ENCODE results near the gene TBL3. TPM values are rescaled to one million over a fixed set of nuclear protein-coding genes. Genes with fewer than 3 reads are reported as not detected.
A peak's percentile ranks its signal among the peaks of the same experiment; 100 is the strongest.

The TBL3 gene
- total RNA-seq, 1 experiment from 2014 or later = 26.8 TPM

GRCh38 chr16:1930338-1930720 is 41.5 kb upstream of the TBL3 start:
- TF ChIP-seq, protein P1, sequence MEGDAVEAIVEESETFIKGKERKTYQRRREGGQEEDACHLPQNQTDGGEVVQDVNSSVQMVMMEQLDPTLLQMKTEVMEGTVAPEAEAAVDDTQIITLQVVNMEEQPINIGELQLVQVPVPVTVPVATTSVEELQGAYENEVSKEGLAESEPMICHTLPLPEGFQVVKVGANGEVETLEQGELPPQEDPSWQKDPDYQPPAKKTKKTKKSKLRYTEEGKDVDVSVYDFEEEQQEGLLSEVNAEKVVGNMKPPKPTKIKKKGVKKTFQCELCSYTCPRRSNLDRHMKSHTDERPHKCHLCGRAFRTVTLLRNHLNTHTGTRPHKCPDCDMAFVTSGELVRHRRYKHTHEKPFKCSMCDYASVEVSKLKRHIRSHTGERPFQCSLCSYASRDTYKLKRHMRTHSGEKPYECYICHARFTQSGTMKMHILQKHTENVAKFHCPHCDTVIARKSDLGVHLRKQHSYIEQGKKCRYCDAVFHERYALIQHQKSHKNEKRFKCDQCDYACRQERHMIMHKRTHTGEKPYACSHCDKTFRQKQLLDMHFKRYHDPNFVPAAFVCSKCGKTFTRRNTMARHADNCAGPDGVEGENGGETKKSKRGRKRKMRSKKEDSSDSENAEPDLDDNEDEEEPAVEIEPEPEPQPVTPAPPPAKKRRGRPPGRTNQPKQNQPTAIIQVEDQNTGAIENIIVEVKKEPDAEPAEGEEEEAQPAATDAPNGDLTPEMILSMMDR (IDR thresholded peaks at IDR 0.05; ENCODE audit: unreplicated experiment) = no peak
- Mint-ChIP-seq H3K4me1 (ENCODE audit: insufficient read depth, unreplicated experiment) (no peaks in the 10 kb centered on the region), H3K4me3 (ENCODE audit: unreplicated experiment) (no peak overlapping the region), H3K9me3 (ENCODE audit: unreplicated experiment) (no peaks in the 10 kb centered on the region), H3K27me3 (ENCODE audit: insufficient read depth, unreplicated experiment) (no peaks in the 10 kb centered on the region), H3K36me3 (ENCODE audit: insufficient read depth, unreplicated experiment) (peaks cover 7% of the 10 kb centered on the region), H3K27ac (ENCODE audit: low read depth, unreplicated experiment) (no peak overlapping the region)
- ChIA-PET CTCF (interaction anchor here (0.5 to 7.2 kb wide), 16 partner anchors 9 to 290 kb away, joined by 3 to 105 read pairs (median 3); no protein-coding TSS in a partner anchor), POLR2A (no interaction called here)
- intact Hi-C loops (cut with micrococcal nuclease) = no loop called here
- no TSS peak for BruUV-seq (replicated peaks)
- no peak for DNase-seq (ENCODE audit: unreplicated experiment)

DNA sequence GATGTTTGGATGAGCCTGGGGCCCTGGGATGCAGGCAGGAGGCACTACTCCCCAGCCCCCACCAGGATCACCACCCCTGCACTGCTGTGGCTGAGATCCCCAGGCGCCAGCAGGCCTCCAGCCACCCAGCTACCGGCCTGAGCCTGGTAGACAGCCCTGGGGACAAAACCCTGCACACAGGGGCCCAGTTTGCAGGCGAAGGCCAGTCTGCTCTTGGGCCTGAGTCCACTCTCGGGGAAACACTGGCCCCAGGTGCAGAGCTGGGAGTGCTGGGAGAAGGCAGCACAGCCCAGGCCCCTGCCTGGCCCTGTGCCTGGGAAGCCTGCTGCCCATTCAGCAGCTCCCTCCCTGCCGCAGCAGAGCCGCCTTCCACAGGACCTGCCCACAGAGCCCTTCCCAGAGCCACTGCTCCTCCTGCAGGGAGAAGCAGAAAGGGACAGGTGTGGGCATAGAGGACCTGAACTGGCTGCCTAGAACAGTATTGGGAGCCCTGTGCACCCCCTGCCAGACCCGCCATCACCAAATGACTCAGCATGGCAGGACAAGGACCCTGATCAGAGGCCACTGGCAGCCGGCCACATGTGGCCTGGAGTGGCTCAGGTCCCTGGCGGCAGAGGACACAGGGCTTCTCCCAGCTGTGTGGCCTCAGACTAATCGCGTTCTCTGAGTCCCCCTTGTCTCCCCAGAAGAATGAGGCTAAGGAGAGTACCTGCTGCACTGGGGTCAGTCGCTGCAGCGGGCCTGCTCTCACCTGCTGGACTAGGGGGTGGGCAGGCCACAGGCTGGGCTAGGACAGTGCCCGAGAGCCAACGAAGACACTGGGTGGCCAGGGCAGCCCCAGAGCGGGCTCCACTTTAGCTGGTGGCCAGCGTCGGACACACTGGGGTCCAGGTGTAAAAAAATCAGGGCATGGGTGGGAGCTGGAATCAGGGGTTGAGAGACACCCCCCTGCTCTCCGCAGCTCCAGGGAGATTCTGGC is 39.5 kb upstream of the TBL3 start:
- DNase-seq (ENCODE audit: unreplicated experiment) = peak; percentile 39
- H3K9me3 Mint-ChIP-seq (ENCODE audit: unreplicated experiment) = no peaks in the 10 kb centered on the region
- intact Hi-C loops (cut with micrococcal nuclease) = no loop called here
- peaks cover 12% of the 10 kb centered on the region for H3K36me3 Mint-ChIP-seq (ENCODE audit: insufficient read depth, unreplicated experiment)
- no TSS peak for BruUV-seq (replicated peaks)
- TF ChIP-seq, protein P1 (IDR thresholded peaks at IDR 0.05; ENCODE audit: unreplicated experiment) = peak; percentile 25
- POLR2A ChIA-PET = interaction anchor here (0.7 to 0.9 kb wide), 2 partner anchors 67 to 220 kb away, joined by 3 read pairs; no protein-coding TSS in a partner anchor
- H3K4me1 Mint-ChIP-seq (ENCODE audit: insufficient read depth, unreplicated experiment) = no peaks in the 10 kb centered on the region
- peak overlapping the region; percentile 63 for H3K27ac Mint-ChIP-seq (ENCODE audit: low read depth, unreplicated experiment)
- CTCF ChIA-PET = interaction anchor here (0.7 to 7.2 kb wide), 2 partner anchors 18 to 66 kb away, joined by 3 to 105 read pairs; no protein-coding TSS in a partner anchor
- no peak overlapping the region for H3K4me3 Mint-ChIP-seq (ENCODE audit: unreplicated experiment)
- no peaks in the 10 kb centered on the region for H3K27me3 Mint-ChIP-seq (ENCODE audit: insufficient read depth, unreplicated experiment)

DNA sequence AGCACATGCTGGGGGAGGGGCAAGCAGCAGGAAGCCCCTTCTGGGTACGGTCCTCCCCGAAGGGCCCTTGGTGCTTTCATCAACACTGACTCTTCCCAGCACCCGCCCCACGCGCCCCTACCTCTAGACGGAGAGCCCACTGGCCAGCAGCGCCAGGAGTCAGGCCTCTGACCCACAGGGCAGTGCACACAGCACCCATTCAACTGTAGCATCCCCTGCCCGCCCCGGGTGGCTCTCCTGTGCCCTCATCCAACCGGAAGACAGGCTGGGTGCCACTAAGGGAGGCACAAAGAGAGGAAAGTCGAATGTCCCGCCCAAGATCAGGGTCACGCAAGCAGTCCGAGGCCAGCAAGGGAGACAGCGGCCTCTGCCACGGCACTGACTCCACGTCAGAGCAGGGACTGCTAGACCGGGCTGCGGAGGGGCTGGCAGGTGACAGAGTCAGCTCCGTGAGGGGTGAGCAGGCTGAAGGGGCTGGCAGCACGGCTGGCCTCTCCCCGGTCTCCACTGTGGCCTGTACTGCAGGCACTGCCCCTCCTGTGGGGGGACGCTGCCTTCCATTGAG is 38.7 kb upstream of the TBL3 start:
- no peak overlapping the region for H3K4me3 Mint-ChIP-seq (ENCODE audit: unreplicated experiment)
- CTCF ChIA-PET = interaction anchor here (7.2 kb wide), 1 partner anchor 67 kb away, joined by 105 read pairs; no protein-coding TSS in a partner anchor
- peak overlapping the region; percentile 63 for H3K27ac Mint-ChIP-seq (ENCODE audit: low read depth, unreplicated experiment)
- POLR2A ChIA-PET = no interaction called here
- H3K9me3 Mint-ChIP-seq (ENCODE audit: unreplicated experiment) = no peaks in the 10 kb centered on the region
- no peak for DNase-seq (ENCODE audit: unreplicated experiment)
- BruUV-seq (replicated peaks) = no TSS peak
- intact Hi-C loops (cut with micrococcal nuclease) = no loop called here
- TF ChIP-seq, protein P1 (IDR thresholded peaks at IDR 0.05; ENCODE audit: unreplicated experiment) = no peak
- H3K27me3 Mint-ChIP-seq (ENCODE audit: insufficient read depth, unreplicated experiment) = no peaks in the 10 kb centered on the region
- peaks cover 18% of the 10 kb centered on the region for H3K36me3 Mint-ChIP-seq (ENCODE audit: insufficient read depth, unreplicated experiment)
- H3K4me1 Mint-ChIP-seq (ENCODE audit: insufficient read depth, unreplicated experiment) = no peaks in the 10 kb centered on the region

GRCh38 chr16:1936945-1937479 is 34.8 kb upstream of the TBL3 start:
- H3K36me3 Mint-ChIP-seq (ENCODE audit: insufficient read depth, unreplicated experiment) = peaks cover 22% of the 10 kb centered on the region
- no peak overlapping the region for H3K27ac Mint-ChIP-seq (ENCODE audit: low read depth, unreplicated experiment)
- intact Hi-C loops (cut with micrococcal nuclease) = no loop called here
- peaks cover 4% of the 10 kb centered on the region for H3K4me1 Mint-ChIP-seq (ENCODE audit: insufficient read depth, unreplicated experiment)
- DNase-seq (ENCODE audit: unreplicated experiment) = no peak
- POLR2A ChIA-PET = interaction anchor here (0.6 to 3.2 kb wide), 3 partner anchors 27 to 28 kb away, joined by 3 to 12 read pairs (median 7); partner anchors contain the start of gene RPS2
- no peak overlapping the region for H3K4me3 Mint-ChIP-seq (ENCODE audit: unreplicated experiment)
- no peaks in the 10 kb centered on the region for H3K9me3 Mint-ChIP-seq (ENCODE audit: unreplicated experiment)
- CTCF ChIA-PET = interaction anchor here (0.7 to 1.3 kb wide), 2 partner anchors 15 to 47 kb away, joined by 3 read pairs; partner anchors contain the start of gene GFER
- BruUV-seq (replicated peaks) = no TSS peak
- no peaks in the 10 kb centered on the region for H3K27me3 Mint-ChIP-seq (ENCODE audit: insufficient read depth, unreplicated experiment)
- TF ChIP-seq, protein P1 (IDR thresholded peaks at IDR 0.05; ENCODE audit: unreplicated experiment) = no peak

Data from MCF 10A (cell line).